Inferior parietal cortex (tissue), 1 donor: Measurements from ENCODE around the gene DDA1.
"Not testable (repeated sequence)": the region's sequence is repeated elsewhere in the genome, so short reads cannot be mapped to it uniquely, and the experiment has no call there.

Source experiments
- DNase-seq: peaks from one replicate; pipeline ENCODE4 v3.0.0-alpha.2; 2016; ENCODE audit errors: extremely low spot score

DDA1 gene

GRCh38 chr19:17286752-17287151 is 22.6 kb upstream of the DDA1 start:
- no peak for DNase-seq

GRCh38 chr19:17289489-17289888 is 19.9 kb upstream of the DDA1 start:
- DNase-seq: peak; percentile 36

GRCh38 chr19:17292301-17293074 is 16.9 kb upstream of the DDA1 start:
- DNase-seq: peak; percentile 72

- DNase-seq: no peak
Measured at GRCh38 chr19:17293605-17294004, 15.8 kb upstream of the DDA1 start.

GRCh38 chr19:17294051-17294891 is 15.1 kb upstream of the DDA1 start:
- DNase-seq: no peak

GRCh38 chr19:17295551-17295950 is 13.8 kb upstream of the DDA1 start:
- not testable (repeated sequence) for DNase-seq

GRCh38 chr19:17296273-17296672 is 13.1 kb upstream of the DDA1 start:
- DNase-seq: no peak

- DNase-seq: no peak
Measured at GRCh38 chr19:17296976-17297375, 12.4 kb upstream of the DDA1 start.

GRCh38 chr19:17300992-17301619 is 8.3 kb upstream of the DDA1 start:
- no peak for DNase-seq

- no peak for DNase-seq
Measured at GRCh38 chr19:17302391-17303166, 6.8 kb upstream of the DDA1 start.

- peak; percentile 91 for DNase-seq
Measured at GRCh38 chr19:17303167-17303939, 6.0 kb upstream of the DDA1 start, which contains the start of gene ABHD8. ABHD8 (minus strand) TSS chr19:17303425; CDS start chr19:17301616, 1,809 bp downstream.

- no peak for DNase-seq
Measured at GRCh38 chr19:17303940-17304267, 5.5 kb upstream of the DDA1 start.

GRCh38 chr19:17304386-17305215 is 4.8 kb upstream of the DDA1 start:
- no peak for DNase-seq

- DNase-seq: no peak
Measured at GRCh38 chr19:17305216-17305516, 4.2 kb upstream of the DDA1 start.

- DNase-seq: peak; percentile 98
Measured at GRCh38 chr19:17305517-17306284, 3.7 kb upstream of the DDA1 start, which contains the start of gene MRPL34. MRPL34 (plus strand) TSS chr19:17305872; CDS start chr19:17305893, 21 bp downstream.

- DNase-seq: no peak
Measured at GRCh38 chr19:17306285-17306714, 3.1 kb upstream of the DDA1 start.

- DNase-seq: no peak
Measured at GRCh38 chr19:17307876-17308377, 1.4 kb upstream of the DDA1 start.

GRCh38 chr19:17309965-17310461 is 650 bp downstream of the DDA1 start:
- no peak for DNase-seq
